Ovary (tissue), 3 donors: ENCODE data around the gene BRD2.

ENCODE experiments used
- CTCF ChIP-seq, 3 donors: fragments of 450-650 bp in 2 of 3; fragments of 200-600 bp in 1 of 3; IDR thresholded peaks; one replicate each; pipeline versions ENCODE4 v1.5.1 to v1.8.0; 2016 to 2022; ENCODE audit warnings: antibody characterized with exemption in 3 of 3, mild to moderate bottlenecking in 1 of 3
- POLR2A ChIP-seq: fragments of 450-650 bp; IDR thresholded peaks from one replicate; pipeline ENCODE4 v1.6.1; 2017; ENCODE audit warnings: antibody characterized with exemption, mild to moderate bottlenecking, moderate library complexity
- donor health status: DM: no; HTN: no; CAD: no.

GRCh38 chr6:32973144-32974015, 5.0 kb downstream of the BRD2 start:
- TF ChIP-seq POLR2A (peak; percentile 8), CTCF (IDR thresholded peaks at IDR 0.05) (no peak)
